ENCODE measurements around the gene ADAM12. TPM values are rescaled to one million over a fixed set of nuclear protein-coding genes. Genes with fewer than 3 reads are reported as not detected.
"Not testable (repeated sequence)": the region's sequence is repeated elsewhere in the genome, so short reads cannot be mapped to it uniquely, and the experiment has no call there.

Gene ADAM12
- polyA plus RNA-seq, 1 donor from 2014 or later = 0.09 TPM

GRCh38 chr10:126349676-126350075 is 38.6 kb downstream of the ADAM12 start:
- TF ChIP-seq MXI1 (conservative IDR thresholded peaks at IDR 0.05; ENCODE audit: poor library complexity, severe bottlenecking) (no peak), REST (IDR thresholded peaks at IDR 0.05; ENCODE audit: borderline replicate concordance) (no peak), RAD21 (conservative IDR thresholded peaks at IDR 0.05) (no peak), EZH2 (IDR thresholded peaks at IDR 0.05; ENCODE audit: borderline replicate concordance, insufficient read depth, low read length, poor library complexity, severe bottlenecking) (no peak), EP300 (conservative IDR thresholded peaks at IDR 0.05; ENCODE audit: poor library complexity, severe bottlenecking) (no peak), POLR2AphosphoS5 (IDR thresholded peaks at IDR 0.05) (no peak), CTCF (IDR thresholded peaks at IDR 0.05; ENCODE audit: poor library complexity, severe bottlenecking) (no peak), TAF1 (IDR thresholded peaks at IDR 0.05; ENCODE audit: low read depth) (no peak), SMC3 (conservative IDR thresholded peaks at IDR 0.05; ENCODE audit: poor library complexity) (no peak)
- no peak overlapping the region for H3K4me3 ChIP-seq (ENCODE audit: low read length)

GRCh38 chr10:126349101-126349500 is 39.2 kb downstream of the ADAM12 start:
- no peaks in the 10 kb centered on the region for H3K9me2 ChIP-seq (ENCODE audit: insufficient read depth, low read length)
- no peaks in the 10 kb centered on the region for H3K36me3 ChIP-seq (ENCODE audit: insufficient read depth, low read length)
- H3K9me3 ChIP-seq (ENCODE audit: low read length) = no peaks in the 10 kb centered on the region
- no peaks in the 10 kb centered on the region for H3F3A ChIP-seq (ENCODE audit: insufficient read depth, low read length, poor library complexity, severe bottlenecking)
- TF ChIP-seq RAD21 (conservative IDR thresholded peaks at IDR 0.05) (no peak), TAF1 (IDR thresholded peaks at IDR 0.05; ENCODE audit: low read depth) (no peak), CTCF (IDR thresholded peaks at IDR 0.05; ENCODE audit: poor library complexity, severe bottlenecking) (no peak), EP300 (conservative IDR thresholded peaks at IDR 0.05; ENCODE audit: poor library complexity, severe bottlenecking) (no peak), EZH2 (IDR thresholded peaks at IDR 0.05; ENCODE audit: borderline replicate concordance, insufficient read depth, low read length, poor library complexity, severe bottlenecking) (no peak), SMC3 (conservative IDR thresholded peaks at IDR 0.05; ENCODE audit: poor library complexity) (no peak), POLR2AphosphoS5 (IDR thresholded peaks at IDR 0.05) (no peak), MXI1 (conservative IDR thresholded peaks at IDR 0.05; ENCODE audit: poor library complexity, severe bottlenecking) (no peak), REST (IDR thresholded peaks at IDR 0.05; ENCODE audit: borderline replicate concordance) (no peak)
- no peak overlapping the region for H3K4me3 ChIP-seq (ENCODE audit: low read length)
- H3K79me2 ChIP-seq (replicated peaks; ENCODE audit: insufficient read depth, low read length) = no peaks in the 10 kb centered on the region
- no peak overlapping the region for H3K9ac ChIP-seq (ENCODE audit: low read length)
- H3K4me2 ChIP-seq (ENCODE audit: low read length) = no peak overlapping the region
- H4K20me1 ChIP-seq (ENCODE audit: insufficient read depth) = no peaks in the 10 kb centered on the region
- no peak overlapping the region for H3K27ac ChIP-seq (ENCODE audit: low read length)
- H2AFZ ChIP-seq (ENCODE audit: low read depth, low read length) = no peak overlapping the region
- no peaks in the 10 kb centered on the region for H3K27me3 ChIP-seq (ENCODE audit: insufficient read depth, low read depth, low read length)

More at GRCh38 chr10:126349676-126350075, 38.6 kb downstream of the ADAM12 start:
- no peaks in the 10 kb centered on the region for H3F3A ChIP-seq (ENCODE audit: insufficient read depth, low read length, poor library complexity, severe bottlenecking)
- H3K27ac ChIP-seq (ENCODE audit: low read length) = no peak overlapping the region
- no peaks in the 10 kb centered on the region for H3K9me2 ChIP-seq (ENCODE audit: insufficient read depth, low read length)
- H2AFZ ChIP-seq (ENCODE audit: low read depth, low read length) = no peak overlapping the region
- no peaks in the 10 kb centered on the region for H3K9me3 ChIP-seq (ENCODE audit: low read length)
- no peaks in the 10 kb centered on the region for H3K27me3 ChIP-seq (ENCODE audit: insufficient read depth, low read depth, low read length)
- H3K4me2 ChIP-seq (ENCODE audit: low read length) = no peak overlapping the region
- no peak overlapping the region for H3K9ac ChIP-seq (ENCODE audit: low read length)
- H4K20me1 ChIP-seq (ENCODE audit: insufficient read depth) = no peaks in the 10 kb centered on the region
- no peaks in the 10 kb centered on the region for H3K36me3 ChIP-seq (ENCODE audit: insufficient read depth, low read length)
- H3K79me2 ChIP-seq (replicated peaks; ENCODE audit: insufficient read depth, low read length) = no peaks in the 10 kb centered on the region

GRCh38 chr10:126343496-126343895 is 44.8 kb downstream of the ADAM12 start:
- not testable (repeated sequence) for H3K9me3 ChIP-seq (ENCODE audit: low read length); H3K27me3 ChIP-seq (ENCODE audit: insufficient read depth, low read depth, low read length); H3K9ac ChIP-seq (ENCODE audit: low read length); H3K9me2 ChIP-seq (ENCODE audit: insufficient read depth, low read length); H3K27ac ChIP-seq (ENCODE audit: low read length); H3K4me3 ChIP-seq (ENCODE audit: low read length); H3K4me2 ChIP-seq (ENCODE audit: low read length); H3F3A ChIP-seq (ENCODE audit: insufficient read depth, low read length, poor library complexity, severe bottlenecking); H3K79me2 ChIP-seq (replicated peaks; ENCODE audit: insufficient read depth, low read length); H4K20me1 ChIP-seq (ENCODE audit: insufficient read depth); H3K36me3 ChIP-seq (ENCODE audit: insufficient read depth, low read length); H2AFZ ChIP-seq (ENCODE audit: low read depth, low read length)
